OCI-LY7 (cell line): ENCODE results near the gene GPLD1. TPM values are rescaled to one million over a fixed set of nuclear protein-coding genes. Genes with fewer than 3 reads are reported as not detected.

Source experiments
- BruUV-seq: library from RNA; stranded (reverse); fragments of 400-500 nt; replicated peaks from 2 replicates; lab custom pipeline; 2021; lab: Mats Ljungman, UMichigan
- CTCF ChIA-PET: fragments of 300-600 bp; sonication (Branson Sonifier 250); formaldehyde crosslinking; loops from one replicate; lab custom pipeline; 2022; ENCODE audit warnings: antibody characterized with exemption; ENCODE audit not compliant: unreplicated experiment; lab: Charles Lee
- POLR2A ChIA-PET: fragments of 300-600 bp; sonication (Branson Sonifier 250); formaldehyde crosslinking; loops from one replicate; lab custom pipeline; 2022; ENCODE audit warnings: antibody characterized with exemption; lab: Charles Lee
- DNase-seq: peaks from one replicate; pipeline ENCODE4 v3.0.0-alpha.2; 2015; ENCODE audit warnings: low spot score
- H2AFZ ChIP-seq: fragments of 200-600 bp; sonication (generic), shearing (Covaris generic); 2 replicates; pipeline ENCODE4 v1.6.1; 2014; ENCODE audit warnings: mild to moderate bottlenecking, antibody characterized with exemption, low read length, moderate library complexity
- H3K27ac ChIP-seq: fragments of 200-600 bp; sonication (generic); 2 replicates; pipeline ENCODE4 v1.5.1; 2014; ENCODE audit warnings: mixed run types, low read depth, mild to moderate bottlenecking, moderate library complexity, low read length, inconsistent platforms; ENCODE audit not compliant: poor library complexity, severe bottlenecking
- H3K36me3 ChIP-seq: fragments of 200-600 bp; sonication (generic); 2 replicates; pipeline ENCODE4 v1.6.1; 2014; ENCODE audit warnings: mild to moderate bottlenecking, antibody characterized with exemption, low read length, moderate library complexity, mixed read lengths; ENCODE audit not compliant: insufficient read depth
- H3K4me1 ChIP-seq: fragments of 200-600 bp; sonication (generic); 2 replicates; pipeline ENCODE4 v1.5.1; 2014; ENCODE audit warnings: mild to moderate bottlenecking, low read length; ENCODE audit not compliant: insufficient read depth, poor library complexity, severe bottlenecking
- H3K4me2 ChIP-seq: fragments of 200-600 bp; sonication (generic); 2 replicates; pipeline ENCODE4 v1.6.1; 2014; ENCODE audit warnings: mild to moderate bottlenecking, low read length
- H3K4me3 ChIP-seq: fragments of 200-600 bp; sonication (generic); 2 replicates; pipeline ENCODE4 v1.5.1; 2014; ENCODE audit warnings: mild to moderate bottlenecking, low read depth, low read length; ENCODE audit not compliant: poor library complexity, severe bottlenecking
- H3K79me2 ChIP-seq: fragments of 200-600 bp; sonication (generic); 2 replicates; pipeline ENCODE4 v1.6.1; 2016; ENCODE audit warnings: low read depth, mild to moderate bottlenecking, low read length, moderate library complexity, mixed read lengths; ENCODE audit not compliant: insufficient read depth
- H3K9me2 ChIP-seq: fragments of 200-600 bp; sonication (generic); 2 replicates; pipeline ENCODE4 v1.6.1; 2016; ENCODE audit warnings: mild to moderate bottlenecking, low read length, mixed read lengths; ENCODE audit not compliant: insufficient read depth
- H3K9me3 ChIP-seq: fragments of 200-600 bp; sonication (generic); 2 replicates; pipeline ENCODE4 v1.6.1; 2014; ENCODE audit warnings: mild to moderate bottlenecking, mixed run types, low read length, mixed read lengths
- H4K20me1 ChIP-seq: fragments of 200-600 bp; sonication (generic); 2 replicates; pipeline ENCODE4 v1.6.1; 2014; ENCODE audit warnings: mild to moderate bottlenecking, antibody characterized with exemption, low read length, moderate library complexity, mixed read lengths; ENCODE audit not compliant: insufficient read depth
- CTCF ChIP-seq: fragments of 200-600 bp; sonication (generic); conservative IDR thresholded peaks from 2 replicates; pipeline ENCODE4 v1.5.1; 2014; ENCODE audit warnings: mild to moderate bottlenecking, antibody characterized with exemption, low read length, moderate library complexity, mixed read lengths
- EZH2phosphoT487 ChIP-seq: fragments of 200-600 bp; sonication (generic); IDR thresholded peaks from 2 replicates; pipeline ENCODE4 v1.6.1; 2018; ENCODE audit warnings: low read depth, borderline replicate concordance, mild to moderate bottlenecking, mixed run types, antibody characterized with exemption, low read length, moderate library complexity, mixed read lengths
- intact Hi-C: fragments of 100-400 bp; cut with micrococcal nuclease; formaldehyde crosslinking; loops from one replicate; pipeline ENCODE4 v1.10.0; 2022; ENCODE audit not compliant: unreplicated experiment
- total RNA-seq, 2 experiments: library from RNA; depleted of rRNA in 1 of 2; stranded (reverse); fragments of >200 nt in 1 of 2; shearing (Covaris generic) in 1 of 2; gene quantifications; 2 replicates each; pipeline ENCODE4 v1.2.3, GENCODE V29; 2014 to 2022

Gene GPLD1
- total RNA-seq, 2 experiments from 2014 or later: 55.6 to 60.7 TPM

- DNase-seq: peak; percentile 21
- intact Hi-C loops: loop anchor here (2.0 to 10.0 kb wide), 6 partner anchors 81 to 641 kb away; partner anchors contain the start of gene GMNN
- no peak for TF ChIP-seq CTCF
- no peak for TF ChIP-seq EZH2phosphoT487
- TSS peak; percentile 59 for BruUV-seq
- H3K36me3 ChIP-seq: peaks cover 45% of the 10 kb centered on the region
- H3K9me2 ChIP-seq: no peaks in the 10 kb centered on the region
- H4K20me1 ChIP-seq: no peaks in the 10 kb centered on the region
- ChIA-PET POLR2A (interaction anchor here (0.6 to 13.6 kb wide), 4 partner anchors 23 to 85 kb away, joined by 3 to 586 read pairs (median 4); no protein-coding TSS in a partner anchor), CTCF (interaction anchor here (0.5 to 3.8 kb wide), 5 partner anchors 20 to 87 kb away, joined by 3 to 41 read pairs (median 8); no protein-coding TSS in a partner anchor)
- peaks cover 16% of the 10 kb centered on the region for H3K9me3 ChIP-seq
- H3K27ac ChIP-seq: peak overlapping the region; percentile 84
- peak overlapping the region; percentile 92 for H3K4me3 ChIP-seq
- H3K4me1 ChIP-seq: peaks cover 46% of the 10 kb centered on the region
- H3K79me2 ChIP-seq: peaks cover 53% of the 10 kb centered on the region
- H3K4me2 ChIP-seq: peak overlapping the region; percentile 95
- H2AFZ ChIP-seq: peak overlapping the region; percentile 93
Observed at GRCh38 chr6:24493945-24494820, 4.8 kb upstream of the GPLD1 start.

GRCh38 chr6:24492475-24492874 is 3.1 kb upstream of the GPLD1 start:
- no TSS peak for BruUV-seq
- ChIA-PET POLR2A (interaction anchor here (0.7 to 13.6 kb wide), 3 partner anchors 25 to 221 kb away, joined by 4 to 586 read pairs (median 5); no protein-coding TSS in a partner anchor), CTCF (interaction anchor here (2.0 to 3.8 kb wide), 2 partner anchors 26 to 30 kb away, joined by 8 to 41 read pairs; no protein-coding TSS in a partner anchor)
- no peaks in the 10 kb centered on the region for H3K9me2 ChIP-seq
- peaks cover 12% of the 10 kb centered on the region for H3K9me3 ChIP-seq
- peaks cover 49% of the 10 kb centered on the region for H3K36me3 ChIP-seq
- H3K27ac ChIP-seq: peak overlapping the region; percentile 84
- peak overlapping the region; percentile 95 for H3K4me2 ChIP-seq
- H3K79me2 ChIP-seq: peaks cover 51% of the 10 kb centered on the region
- H3K4me1 ChIP-seq: peaks cover 29% of the 10 kb centered on the region
- TF ChIP-seq CTCF: peak; percentile 81
- TF ChIP-seq EZH2phosphoT487: no peak
- peak; percentile 70 for DNase-seq
- H2AFZ ChIP-seq: no peak overlapping the region; the same call in 1 of the 2 replicates
- H4K20me1 ChIP-seq: no peaks in the 10 kb centered on the region
- intact Hi-C loops: loop anchor here (10.0 kb wide), 3 partner anchors 282 to 642 kb away; partner anchors contain the start of gene GMNN
- H3K4me3 ChIP-seq: peak overlapping the region; percentile 92
